Peyer's patch (tissue), 4 donors: Measurements from ENCODE around the gene DDI1. TPM values are rescaled to one million over a fixed set of nuclear protein-coding genes. Genes with fewer than 3 reads are reported as not detected.
"Not testable (repeated sequence)": the region's sequence is repeated elsewhere in the genome, so short reads cannot be mapped to it uniquely, and the experiment has no call there.

Experiments
- DNase-seq, 3 donors: peaks; one replicate each; pipeline ENCODE4 v3.0.0-alpha.2; 2017 to 2019
- H3K27ac ChIP-seq, 4 donors: fragments of 200-600 bp; sonication (generic); one replicate each; pipeline ENCODE4 v1.5.1; 2016 to 2019
- H3K27me3 ChIP-seq, 2 donors: fragments of 200-600 bp; sonication (generic); one replicate each; pipeline ENCODE4 v1.5.1; 2019
- H3K36me3 ChIP-seq, 3 donors: fragments of 200-600 bp; sonication (generic); one replicate each; pipeline ENCODE4 v1.5.1; 2016 to 2019
- H3K4me1 ChIP-seq, 4 donors: fragments of 200-600 bp; sonication (generic); one replicate each; pipeline ENCODE4 v1.5.1; 2016 to 2019
- H3K4me3 ChIP-seq, 4 donors: fragments of 200-600 bp; sonication (generic); 1 replicate in 3 of 4; 2 replicates in 1 of 4; pipeline ENCODE4 v1.5.1; 2016 to 2019; ENCODE audit warnings: mild to moderate bottlenecking in 1 of 4
- H3K9me3 ChIP-seq, 4 donors: fragments of 200-600 bp; sonication (generic); one replicate each; pipeline ENCODE4 v1.5.1; 2016 to 2019; ENCODE audit warnings: mild to moderate bottlenecking in 1 of 4
- POLR2A ChIP-seq, 2 donors: fragments of 450-650 bp; IDR thresholded peaks; one replicate each; pipeline ENCODE4 v1.5.1; 2017; ENCODE audit warnings: antibody characterized with exemption in 2 of 2, mild to moderate bottlenecking in 2 of 2, moderate library complexity in 2 of 2
- total RNA-seq, 4 donors: library from RNA; depleted of rRNA; stranded (reverse); fragments of >200 nt; gene quantifications; one replicate each; pipeline ENCODE4 v1.1.0, GENCODE V29; 2016
- TF ChIP-seq, protein P1 (sequence below), 6 experiments: fragments of 450-650 bp in 4 of 6; fragments of 200-600 bp in 2 of 6; sonication (generic) in 1 of 6; IDR thresholded peaks; one replicate each; pipeline ENCODE4 v1.5.1; 2017 to 2019; ENCODE audit warnings: antibody characterized with exemption in 6 of 6, mild to moderate bottlenecking in 3 of 6, moderate library complexity in 1 of 6

The DDI1 gene
- total RNA-seq, 4 donors from 2014 or later: not detected

DNA sequence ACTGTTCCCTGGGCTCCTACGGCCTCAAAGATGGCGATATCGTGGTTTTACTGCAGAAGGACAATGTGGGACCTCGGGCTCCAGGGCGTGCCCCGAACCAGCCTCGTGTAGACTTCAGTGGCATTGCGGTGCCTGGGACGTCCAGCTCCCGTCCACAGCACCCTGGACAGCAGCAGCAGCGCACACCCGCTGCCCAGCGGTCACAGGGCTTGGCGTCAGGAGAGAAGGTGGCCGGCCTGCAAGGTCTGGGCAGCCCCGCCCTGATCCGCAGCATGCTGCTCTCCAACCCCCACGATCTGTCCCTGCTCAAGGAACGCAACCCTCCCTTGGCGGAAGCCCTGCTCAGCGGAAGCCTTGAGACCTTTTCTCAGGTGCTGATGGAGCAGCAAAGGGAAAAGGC lies 555 bp downstream of the DDI1 start:
- Histone ChIP-seq H3K4me1 (no peaks in the 10 kb centered on the region), H3K4me3 (no peak overlapping the region), H3K36me3 (no peaks in the 10 kb centered on the region), H3K9me3 (no peaks in the 10 kb centered on the region), H3K27ac (no peak overlapping the region), H3K27me3 (no peaks in the 10 kb centered on the region)
- no peak for DNase-seq
- no peak for TF ChIP-seq POLR2A (IDR thresholded peaks at IDR 0.05)
- TF ChIP-seq, protein P1, sequence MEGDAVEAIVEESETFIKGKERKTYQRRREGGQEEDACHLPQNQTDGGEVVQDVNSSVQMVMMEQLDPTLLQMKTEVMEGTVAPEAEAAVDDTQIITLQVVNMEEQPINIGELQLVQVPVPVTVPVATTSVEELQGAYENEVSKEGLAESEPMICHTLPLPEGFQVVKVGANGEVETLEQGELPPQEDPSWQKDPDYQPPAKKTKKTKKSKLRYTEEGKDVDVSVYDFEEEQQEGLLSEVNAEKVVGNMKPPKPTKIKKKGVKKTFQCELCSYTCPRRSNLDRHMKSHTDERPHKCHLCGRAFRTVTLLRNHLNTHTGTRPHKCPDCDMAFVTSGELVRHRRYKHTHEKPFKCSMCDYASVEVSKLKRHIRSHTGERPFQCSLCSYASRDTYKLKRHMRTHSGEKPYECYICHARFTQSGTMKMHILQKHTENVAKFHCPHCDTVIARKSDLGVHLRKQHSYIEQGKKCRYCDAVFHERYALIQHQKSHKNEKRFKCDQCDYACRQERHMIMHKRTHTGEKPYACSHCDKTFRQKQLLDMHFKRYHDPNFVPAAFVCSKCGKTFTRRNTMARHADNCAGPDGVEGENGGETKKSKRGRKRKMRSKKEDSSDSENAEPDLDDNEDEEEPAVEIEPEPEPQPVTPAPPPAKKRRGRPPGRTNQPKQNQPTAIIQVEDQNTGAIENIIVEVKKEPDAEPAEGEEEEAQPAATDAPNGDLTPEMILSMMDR (IDR thresholded peaks at IDR 0.05): no peak

DNA sequence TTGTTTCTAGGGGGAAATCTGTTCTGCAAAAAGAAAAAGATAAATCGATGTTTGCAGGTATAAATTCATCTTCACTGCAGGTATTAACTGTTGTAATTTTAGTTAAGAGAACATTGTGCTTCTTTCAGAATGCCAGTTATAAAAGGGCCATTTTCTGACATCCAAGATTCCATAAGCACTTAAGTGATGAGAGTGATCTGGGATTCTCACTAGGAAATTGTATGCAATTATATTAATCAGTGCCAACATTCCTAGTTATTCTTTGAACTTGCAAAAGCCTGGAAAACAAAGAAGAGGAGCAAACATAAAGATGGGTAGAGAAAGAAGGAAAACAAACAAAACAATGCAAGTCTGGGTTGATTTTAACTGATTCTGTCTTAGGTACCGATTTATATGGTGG lies 5.4 kb downstream of the DDI1 start:
- H3K27ac ChIP-seq: no peak overlapping the region
- H3K27me3 ChIP-seq: no peaks in the 10 kb centered on the region
- H3K36me3 ChIP-seq: no peaks in the 10 kb centered on the region
- H3K4me3 ChIP-seq: no peak overlapping the region
- no peak for DNase-seq
- H3K9me3 ChIP-seq: no peaks in the 10 kb centered on the region
- H3K4me1 ChIP-seq: no peaks in the 10 kb centered on the region
- no peak for TF ChIP-seq POLR2A (IDR thresholded peaks at IDR 0.05)
- TF ChIP-seq, protein P1 (IDR thresholded peaks at IDR 0.05): no peak

DNA sequence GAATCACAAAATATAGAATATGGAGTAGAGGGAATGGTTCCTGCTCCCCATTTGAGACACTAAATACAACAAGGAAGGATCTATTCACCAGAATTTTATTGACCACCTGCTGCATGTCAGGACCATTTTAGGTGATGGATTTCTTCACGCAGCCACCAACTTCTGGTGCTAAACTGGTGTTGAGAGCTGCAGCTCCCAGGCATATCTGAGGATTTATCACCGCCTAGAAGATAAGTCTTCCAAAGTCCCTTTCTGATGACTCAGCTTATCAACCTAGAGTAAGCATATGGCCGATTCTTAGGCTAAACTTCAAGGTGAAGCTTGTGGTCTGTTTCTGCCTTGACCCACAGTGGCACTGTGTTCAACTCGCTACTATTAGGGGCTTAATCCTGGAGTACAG lies 6.7 kb downstream of the DDI1 start:
- Histone ChIP-seq H3K9me3 (no peaks in the 10 kb centered on the region), H3K36me3 (no peaks in the 10 kb centered on the region), H3K4me3 (no peak overlapping the region), H3K4me1 (no peaks in the 10 kb centered on the region), H3K27ac (no peak overlapping the region), H3K27me3 (no peaks in the 10 kb centered on the region)
- TF ChIP-seq, protein P1 (IDR thresholded peaks at IDR 0.05): no peak
- TF ChIP-seq POLR2A (IDR thresholded peaks at IDR 0.05): no peak
- no peak for DNase-seq

DNA sequence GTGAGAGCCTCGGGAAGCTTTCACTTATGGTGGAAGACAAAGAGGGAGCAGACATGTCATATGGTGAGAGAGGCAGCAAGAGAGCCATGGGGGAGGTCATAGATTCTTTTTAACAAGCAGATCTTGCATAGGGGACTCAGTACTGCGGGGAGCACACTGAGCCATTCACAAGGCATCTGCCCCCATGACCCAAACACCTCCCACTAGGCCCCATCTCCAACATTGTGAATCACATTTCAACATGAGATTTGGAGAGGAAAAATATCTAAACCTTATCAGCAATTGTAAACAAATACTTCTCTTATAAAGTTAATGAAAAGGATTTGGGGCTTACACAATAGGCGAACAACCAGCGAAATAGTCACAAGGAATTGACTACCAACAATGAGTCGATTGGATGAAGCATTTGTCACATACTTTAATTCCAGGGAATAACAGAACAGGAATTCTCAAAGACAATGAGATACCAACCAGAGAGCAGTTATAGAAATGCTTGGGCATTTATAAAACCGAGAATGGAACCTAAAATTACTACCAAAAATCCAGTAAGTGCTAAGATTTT lies 7.3 kb downstream of the DDI1 start:
- no peaks in the 10 kb centered on the region for H3K36me3 ChIP-seq
- no peak for DNase-seq
- H3K9me3 ChIP-seq: no peaks in the 10 kb centered on the region
- no peak overlapping the region for H3K4me3 ChIP-seq
- no peaks in the 10 kb centered on the region for H3K27me3 ChIP-seq
- TF ChIP-seq POLR2A (IDR thresholded peaks at IDR 0.05): no peak
- TF ChIP-seq, protein P1 (IDR thresholded peaks at IDR 0.05): no peak
- no peaks in the 10 kb centered on the region for H3K4me1 ChIP-seq
- H3K27ac ChIP-seq: no peak overlapping the region

DNA sequence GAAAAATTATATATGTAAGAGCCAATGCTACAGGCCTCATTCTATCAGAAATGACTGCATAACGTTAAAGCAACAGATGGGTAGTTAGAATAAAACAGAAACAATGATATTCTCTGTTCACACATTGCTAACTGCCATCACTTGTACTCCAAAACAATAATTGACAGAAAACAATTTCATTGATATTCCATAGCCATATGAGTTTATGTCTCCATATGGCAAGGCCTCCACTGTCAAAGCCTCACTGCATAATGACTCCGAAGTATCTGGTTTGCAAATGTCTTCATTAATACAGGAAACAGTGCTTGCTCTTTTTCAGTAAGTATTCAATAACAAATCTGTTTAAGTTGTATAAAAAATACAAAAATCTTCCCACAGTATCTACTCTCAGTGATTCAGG lies 9.9 kb downstream of the DDI1 start:
- Histone ChIP-seq H3K27me3 (no peaks in the 10 kb centered on the region), H3K4me3 (no peak overlapping the region), H3K27ac (no peak overlapping the region), H3K4me1 (no peaks in the 10 kb centered on the region), H3K36me3 (no peaks in the 10 kb centered on the region), H3K9me3 (no peaks in the 10 kb centered on the region)
- no peak for DNase-seq
- TF ChIP-seq, protein P1 (IDR thresholded peaks at IDR 0.05): no peak
- no peak for TF ChIP-seq POLR2A (IDR thresholded peaks at IDR 0.05)

DNA sequence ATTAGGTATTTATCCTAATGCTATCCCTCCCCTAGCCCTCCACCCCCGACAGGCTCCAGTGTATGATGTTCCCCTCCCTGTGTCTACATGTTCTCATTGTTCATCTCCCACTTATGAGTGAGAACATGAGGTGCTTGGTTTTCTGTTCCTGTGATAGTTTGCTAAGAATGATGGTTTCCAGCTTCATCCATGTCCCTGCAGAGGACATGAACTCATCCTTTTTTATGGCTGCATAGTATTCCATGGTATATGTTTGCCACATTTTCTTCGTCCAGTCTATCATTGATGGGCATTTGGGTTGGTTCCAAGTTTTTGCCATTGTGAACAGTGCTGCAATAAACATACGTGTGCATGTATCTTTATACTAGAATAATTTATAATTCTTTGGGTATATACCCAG lies 10.4 kb downstream of the DDI1 start:
- not testable (repeated sequence) for H3K4me1 ChIP-seq, H3K36me3 ChIP-seq, H3K9me3 ChIP-seq, DNase-seq, H3K4me3 ChIP-seq, H3K27me3 ChIP-seq, H3K27ac ChIP-seq
